Measurements from ENCODE around the gene GLIS2.

- TF ChIP-seq EZH2 (IDR thresholded peaks at IDR 0.05): no peak
- no peak for TF ChIP-seq POLR2AphosphoS5 (IDR thresholded peaks at IDR 0.05; ENCODE audit: borderline replicate concordance, low read depth, low read length)
- no peak for TF ChIP-seq FOXP2 (optimal IDR thresholded peaks at IDR 0.05; ENCODE audit: control extremely low read depth, extremely low read length, insufficient read depth)
Measured at GRCh38 chr16:4318967-4319366, 3.1 kb downstream of the GLIS2 start.
